Gastroesophageal sphincter (tissue), 4 donors: ENCODE measurements around the gene ABI2. TPM values are rescaled to one million over a fixed set of nuclear protein-coding genes. Genes with fewer than 3 reads are reported as not detected.

Source experiments
- ATAC-seq: fragments of 150-250 bp; one replicate; pipeline ENCODE4 v1.9.1; 2016; ENCODE audit warnings: mild to moderate bottlenecking, moderate library complexity
- H3K27ac ChIP-seq, 4 donors: fragments of 200-600 bp; sonication (generic) in 3 of 4; 1 replicate in 3 of 4; 2 replicates in 1 of 4; pipeline ENCODE4 v1.5.1; 2016 to 2019
- H3K27me3 ChIP-seq: fragments of 200-600 bp; sonication (generic); one replicate; pipeline ENCODE4 v1.5.1; 2019
- H3K36me3 ChIP-seq, 2 donors: fragments of 200-600 bp; sonication (generic); one replicate each; pipeline ENCODE4 v1.5.1; 2019; ENCODE audit warnings: control low read depth in 1 of 2
- H3K4me1 ChIP-seq, 3 donors: fragments of 200-600 bp; sonication (generic); 1 replicate in 2 of 3; 2 replicates in 1 of 3; pipeline ENCODE4 v1.5.1; 2016 to 2019; ENCODE audit warnings: control low read depth in 2 of 3
- H3K4me3 ChIP-seq, 2 donors: fragments of 200-600 bp; sonication (generic); one replicate each; pipeline ENCODE4 v1.5.1; 2019; ENCODE audit warnings: mild to moderate bottlenecking in 1 of 2, moderate library complexity in 1 of 2
- H3K9me3 ChIP-seq, 3 donors: fragments of 200-600 bp; sonication (generic); one replicate each; pipeline ENCODE4 v1.5.1; 2017 to 2019; ENCODE audit warnings: control low read depth in 2 of 3
- EP300 ChIP-seq: sonication (generic); formaldehyde crosslinking; IDR thresholded peaks from one replicate; pipeline ENCODE4 v1.6.1; 2017; ENCODE audit warnings: antibody characterized with exemption, mild to moderate bottlenecking
- POLR2A ChIP-seq, 2 donors: fragments of 450-650 bp; IDR thresholded peaks; one replicate each; pipeline ENCODE4 v1.6.1; 2017; ENCODE audit warnings: antibody characterized with exemption in 2 of 2, mild to moderate bottlenecking in 2 of 2, moderate library complexity in 1 of 2
- POLR2AphosphoS5 ChIP-seq: sonication (generic); formaldehyde crosslinking; IDR thresholded peaks from one replicate; pipeline ENCODE4 v1.6.1; 2017; ENCODE audit warnings: antibody characterized with exemption
- WGBS, 2 donors: methylation state at CpG; one replicate each; pipeline ENCODE4 v1.1.5; 2018; ENCODE audit warnings: low coverage in 1 of 2; 5-methylcytosine and 5-hydroxymethylcytosine counted together
- total RNA-seq, 4 donors: library from RNA; depleted of rRNA; stranded (reverse); fragments of >200 nt; gene quantifications; one replicate each; pipeline ENCODE4 v1.1.0, GENCODE V29; 2016
- TF ChIP-seq, protein P1 (sequence below), 4 experiments: fragments of 200-600 bp in 2 of 4; fragments of 450-650 bp in 2 of 4; sonication (generic) in 1 of 4; IDR thresholded peaks; one replicate each; pipeline ENCODE4 v1.5.1; 2017 to 2019; ENCODE audit warnings: antibody characterized with exemption in 4 of 4, mild to moderate bottlenecking in 2 of 4, moderate library complexity in 2 of 4

Gene ABI2
- total RNA-seq, 4 donors from 2014 or later, result 33.0 to 57.5 (median 45.0) TPM

DNA sequence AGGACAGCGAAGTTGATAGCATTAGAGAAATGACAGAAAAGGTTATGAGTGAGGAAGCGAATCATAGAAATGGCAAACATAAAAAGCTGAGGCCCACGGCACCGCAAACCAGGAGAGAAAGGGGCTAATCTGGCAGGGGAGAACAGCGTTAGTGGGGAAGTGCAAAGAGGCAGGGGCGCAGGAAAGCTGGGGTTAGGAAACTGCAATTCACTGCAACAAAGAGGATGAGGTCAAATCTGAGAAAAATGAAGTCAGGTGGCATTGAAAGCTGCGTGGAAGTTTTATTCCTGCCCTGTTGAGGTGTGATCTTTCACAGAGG lies 653 bp upstream of the ABI2 start:
- Histone ChIP-seq H3K4me3 (peak overlapping the region; percentile 86 to 93), H3K9me3 (no peaks in the 10 kb centered on the region), H3K27me3 (no peaks in the 10 kb centered on the region), H3K4me1 (peaks cover 0 to 29% (median 9%) of the 10 kb centered on the region in 3 donors), H3K36me3 (no peaks in the 10 kb centered on the region), H3K27ac (peak overlapping the region; percentile 36 to 89 (median 86))
- TF ChIP-seq, protein P1, sequence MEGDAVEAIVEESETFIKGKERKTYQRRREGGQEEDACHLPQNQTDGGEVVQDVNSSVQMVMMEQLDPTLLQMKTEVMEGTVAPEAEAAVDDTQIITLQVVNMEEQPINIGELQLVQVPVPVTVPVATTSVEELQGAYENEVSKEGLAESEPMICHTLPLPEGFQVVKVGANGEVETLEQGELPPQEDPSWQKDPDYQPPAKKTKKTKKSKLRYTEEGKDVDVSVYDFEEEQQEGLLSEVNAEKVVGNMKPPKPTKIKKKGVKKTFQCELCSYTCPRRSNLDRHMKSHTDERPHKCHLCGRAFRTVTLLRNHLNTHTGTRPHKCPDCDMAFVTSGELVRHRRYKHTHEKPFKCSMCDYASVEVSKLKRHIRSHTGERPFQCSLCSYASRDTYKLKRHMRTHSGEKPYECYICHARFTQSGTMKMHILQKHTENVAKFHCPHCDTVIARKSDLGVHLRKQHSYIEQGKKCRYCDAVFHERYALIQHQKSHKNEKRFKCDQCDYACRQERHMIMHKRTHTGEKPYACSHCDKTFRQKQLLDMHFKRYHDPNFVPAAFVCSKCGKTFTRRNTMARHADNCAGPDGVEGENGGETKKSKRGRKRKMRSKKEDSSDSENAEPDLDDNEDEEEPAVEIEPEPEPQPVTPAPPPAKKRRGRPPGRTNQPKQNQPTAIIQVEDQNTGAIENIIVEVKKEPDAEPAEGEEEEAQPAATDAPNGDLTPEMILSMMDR (IDR thresholded peaks at IDR 0.05), result peak in 1 of 4 experiments; percentile 7
- no peak for TF ChIP-seq POLR2AphosphoS5
- ATAC-seq, result peak; percentile 15
- 4 to 8% methylated on average over 6 to 7 of the region's 7 CpGs for WGBS, 2 donors

DNA sequence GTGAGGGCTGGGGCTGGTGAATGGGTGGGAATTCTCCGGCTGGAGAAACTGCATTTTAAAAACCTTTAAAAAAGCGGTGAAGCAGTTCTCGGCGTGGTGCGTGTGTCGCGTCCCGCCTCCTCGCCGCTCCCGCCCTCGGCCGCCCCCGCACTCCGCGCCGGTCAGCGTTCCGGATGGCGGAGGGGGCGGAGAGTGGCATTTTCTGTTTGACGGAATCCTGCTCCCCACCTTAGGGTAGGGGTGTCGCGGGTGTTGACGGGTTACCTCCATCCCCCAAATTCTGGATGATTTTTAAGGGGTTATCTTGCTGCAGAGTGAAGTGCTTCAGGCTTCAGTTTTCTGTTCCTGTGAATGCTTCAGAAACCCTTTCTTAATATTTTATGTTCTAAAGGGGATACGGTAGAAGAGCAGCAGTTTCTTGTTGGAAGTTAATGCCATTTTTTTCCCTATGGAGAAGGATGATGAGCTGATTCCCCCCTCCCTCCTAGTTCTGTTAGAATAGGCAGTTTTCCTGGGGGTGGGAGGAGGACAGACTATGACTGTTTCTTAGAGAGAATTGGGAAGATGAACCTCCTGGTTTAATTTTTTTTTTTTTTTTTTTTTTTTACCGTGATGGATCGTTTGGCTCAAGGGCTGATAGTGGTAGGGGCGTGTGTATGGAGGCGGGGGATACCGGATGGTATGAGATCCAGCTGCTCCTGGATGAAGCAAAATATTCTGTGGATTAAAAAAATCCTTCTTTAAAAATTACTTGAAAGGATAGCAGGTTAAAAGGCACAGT lies 756 bp downstream of the ABI2 start:
- Histone ChIP-seq H3K4me1 (peaks cover 0 to 29% (median 9%) of the 10 kb centered on the region in 3 donors), H3K27ac (peak overlapping the region; percentile 36 to 89 (median 86))

DNA sequence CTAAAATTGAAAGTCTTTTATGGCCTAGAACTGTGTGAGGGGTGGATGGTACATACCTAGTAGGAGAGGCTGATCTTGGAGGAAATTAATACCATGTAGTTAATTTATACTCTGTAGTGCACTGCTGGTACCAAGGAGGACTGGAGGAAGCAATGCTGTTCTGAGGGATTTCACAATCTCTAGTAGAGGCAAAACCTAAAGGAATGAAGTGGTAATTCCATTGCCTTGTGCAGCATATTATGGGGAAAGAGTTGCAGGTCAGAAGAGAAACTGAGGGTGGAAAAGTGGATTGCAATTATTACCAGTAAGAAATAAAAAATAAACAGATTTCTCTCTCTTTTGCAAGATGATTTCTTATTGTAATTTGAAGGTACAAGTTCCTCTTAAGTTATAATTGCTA lies 2.2 kb downstream of the ABI2 start:
- TF ChIP-seq, protein P1 (IDR thresholded peaks at IDR 0.05), result no peak
- TF ChIP-seq EP300 (no peak), POLR2A (IDR thresholded peaks at IDR 0.05) (no peak), POLR2AphosphoS5 (no peak)
- Histone ChIP-seq H3K4me3 (no peak overlapping the region), H3K9me3 (no peaks in the 10 kb centered on the region), H3K36me3 (no peaks in the 10 kb centered on the region), H3K27ac (no peak overlapping the region), H3K4me1 (peaks cover 0 to 29% (median 9%) of the 10 kb centered on the region in 3 donors), H3K27me3 (no peaks in the 10 kb centered on the region)
- no peak for ATAC-seq

More for the DNA sequence above, 756 bp downstream of the ABI2 start:
- peak overlapping the region; percentile 86 to 93 for H3K4me3 ChIP-seq
- H3K36me3 ChIP-seq, result no peaks in the 10 kb centered on the region
- no peaks in the 10 kb centered on the region for H3K9me3 ChIP-seq
- no peaks in the 10 kb centered on the region for H3K27me3 ChIP-seq
- 0% methylated on average over 2 to 15 of the region's 31 CpGs for WGBS, 2 donors
- ATAC-seq, result peak; percentile 44
- TF ChIP-seq, protein P1 (IDR thresholded peaks at IDR 0.05), result peak in 1 of 4 experiments; percentile 5
- no peak for TF ChIP-seq POLR2AphosphoS5

DNA sequence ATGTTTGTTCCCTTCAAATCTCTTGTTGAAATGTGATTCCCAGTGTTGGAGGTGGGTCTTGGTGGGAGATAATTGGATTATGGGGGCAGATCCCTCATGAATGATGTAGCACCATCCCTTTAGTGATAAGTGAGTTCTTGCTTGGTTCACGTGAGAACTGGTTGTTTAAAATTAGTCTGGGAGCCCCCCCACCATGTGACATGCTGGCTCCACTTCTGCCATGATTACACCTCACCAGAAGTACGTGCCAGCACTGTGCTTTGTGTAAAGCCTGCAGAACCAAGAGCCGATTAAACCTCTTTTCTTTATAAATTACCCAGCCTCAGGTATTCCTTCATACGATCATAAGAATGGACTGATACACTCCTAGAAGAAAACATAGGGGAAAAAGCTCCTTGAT lies 10.1 kb downstream of the ABI2 start:
- no peak for ATAC-seq
- TF ChIP-seq POLR2AphosphoS5, result no peak
- Histone ChIP-seq H3K27ac (no peak overlapping the region), H3K36me3 (no peaks in the 10 kb centered on the region), H3K4me1 (peaks cover 0 to 17% (median 0%) of the 10 kb centered on the region in 3 donors), H3K9me3 (no peaks in the 10 kb centered on the region), H3K4me3 (no peak overlapping the region), H3K27me3 (no peaks in the 10 kb centered on the region)
- WGBS, 2 donors, result 57 to 59% methylated on average over 1 to 3 of the region's 4 CpGs

DNA sequence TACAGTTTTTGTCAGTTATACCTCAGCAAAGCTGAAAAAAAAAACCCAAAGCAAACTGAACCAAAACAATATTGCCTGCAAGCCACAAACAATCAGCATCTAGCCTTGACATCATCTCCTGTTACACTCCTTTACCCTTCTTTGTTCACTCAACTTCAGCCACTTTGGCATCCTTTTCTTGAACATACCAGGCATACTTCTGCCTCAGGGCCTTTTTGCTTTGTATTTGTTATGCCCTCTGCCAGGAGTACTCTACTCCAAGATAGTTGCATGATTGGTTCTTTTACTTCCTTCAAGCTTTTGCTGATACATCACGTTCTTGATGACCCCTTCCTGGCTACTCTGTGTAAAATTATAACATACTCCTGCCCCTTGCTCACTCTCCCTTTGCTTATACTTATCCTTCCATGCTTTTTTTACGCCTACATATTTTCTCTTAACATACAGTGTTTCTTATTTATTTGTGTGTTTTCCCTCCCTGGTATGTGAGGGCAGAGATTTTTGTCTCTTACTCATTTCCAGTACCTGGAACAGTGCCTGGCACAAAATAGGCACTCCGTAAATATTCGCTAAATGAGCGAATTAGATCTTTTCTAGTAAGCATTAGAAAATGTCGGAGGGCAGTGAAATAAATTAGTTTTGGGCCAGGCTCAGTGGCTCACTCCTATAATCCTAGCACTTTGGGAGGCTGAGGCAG lies 12.7 kb downstream of the ABI2 start:
- Histone ChIP-seq H3K9me3 (no peaks in the 10 kb centered on the region), H3K4me1 (peaks cover 0 to 17% (median 0%) of the 10 kb centered on the region in 3 donors), H3K27me3 (no peaks in the 10 kb centered on the region), H3K36me3 (peaks cover 0 to 16% of the 10 kb centered on the region in 2 donors), H3K4me3 (no peak overlapping the region), H3K27ac (peak overlapping the region in 3 of 4 donors; percentile 1 to 20 (median 14))
- TF ChIP-seq POLR2A (IDR thresholded peaks at IDR 0.05), result no peak
- no peak for TF ChIP-seq EP300
- no peak for TF ChIP-seq POLR2AphosphoS5
- TF ChIP-seq, protein P1 (IDR thresholded peaks at IDR 0.05), result no peak
- 76 to 92% methylated on average over 5 to 6 of the region's 6 CpGs for WGBS, 2 donors
- no peak for ATAC-seq
